H1 (cell line): Measurements from ENCODE around the gene NCKAP1. TPM values are rescaled to one million over a fixed set of nuclear protein-coding genes. Genes with fewer than 3 reads are reported as not detected.

ENCODE experiments used
- CTCF ChIA-PET: fragments of 300-600 bp; sonication (Branson Sonifier 250); formaldehyde crosslinking; loops from one replicate; lab custom pipeline; 2021; ENCODE audit not compliant: partially characterized antibody; lab: Charles Lee
- POLR2A ChIA-PET: fragments of 300-600 bp; sonication (Branson Sonifier 250); formaldehyde crosslinking; loops from one replicate; lab custom pipeline; 2021; ENCODE audit warnings: inconsistent platforms; ENCODE audit not compliant: partially characterized antibody; lab: Charles Lee
- DNase-seq, 2 experiments: peaks; one replicate each; pipeline versions ENCODE4 v3.0.0 to v3.0.0-alpha.2; 2010 to 2022; ENCODE audit warnings: low spot score in 2 of 2, low read depth in 1 of 2, mixed read lengths in 1 of 2
- FAIRE-seq: peaks from 2 replicates; lab custom pipeline; 2011; peaks lifted over from hg19 to GRCh38; lab: Jason Lieb, UNC
- H2AFZ ChIP-seq: 2 replicates; pipeline ENCODE4 v1.8.1; 2012; ENCODE audit warnings: low read length, inconsistent platforms
- H2AK5ac ChIP-seq: 2 replicates; pipeline ENCODE4 v1.6.1; 2013; ENCODE audit warnings: low read depth, low read length
- H2BK120ac ChIP-seq: replicated peaks from 2 replicates; pipeline ENCODE3; 2013; ENCODE audit warnings: low read depth, low read length, inconsistent platforms
- H2BK12ac ChIP-seq: 2 replicates; pipeline ENCODE4 v1.6.1; 2013; ENCODE audit warnings: low read depth, low read length
- H2BK15ac ChIP-seq: 2 replicates; pipeline ENCODE4 v1.6.1; 2013; ENCODE audit warnings: low read length
- H2BK20ac ChIP-seq: 2 replicates; pipeline ENCODE4 v1.6.1; 2013; ENCODE audit warnings: low read length
- H2BK5ac ChIP-seq: 2 replicates; pipeline ENCODE4 v1.6.1; 2013; ENCODE audit warnings: low read depth, low read length
- H3K14ac ChIP-seq: 2 replicates; pipeline ENCODE4 v1.6.1; 2013; ENCODE audit warnings: inconsistent platforms; ENCODE audit not compliant: insufficient read length
- H3K18ac ChIP-seq: 2 replicates; pipeline ENCODE4 v1.6.1; 2013; ENCODE audit warnings: low read length; ENCODE audit errors: extremely low read depth
- H3K23ac ChIP-seq: 2 replicates; pipeline ENCODE4 v1.6.1; 2013; ENCODE audit warnings: inconsistent platforms; ENCODE audit not compliant: insufficient read length
- H3K23me2 ChIP-seq: 2 replicates; pipeline ENCODE4 v1.6.1; 2013; ENCODE audit warnings: low read depth, low read length
- H3K27ac ChIP-seq: 2 replicates; pipeline ENCODE4 v1.6.1; 2011; ENCODE audit warnings: low read depth, low read length, inconsistent platforms
- H3K27me3 ChIP-seq, 4 experiments: replicated peaks in 1 of 4; 1 replicate in 1 of 4; 2 replicates in 3 of 4; pipeline versions ENCODE4 v1.6.1 to v1.8.1; 2011 to 2013; ENCODE audit warnings: low read length in 3 of 4, mild to moderate bottlenecking in 3 of 4, inconsistent platforms in 2 of 4, mixed read lengths in 2 of 4, moderate library complexity in 1 of 4; ENCODE audit not compliant: control insufficient read depth in 3 of 4, insufficient read depth in 3 of 4; ENCODE audit errors: extremely low read depth in 1 of 4
- H3K36me3 ChIP-seq, 4 experiments: 2 replicates each; pipeline versions ENCODE4 v1.6.1 to v1.8.1; 2011 to 2013; ENCODE audit warnings: mild to moderate bottlenecking in 4 of 4, low read length in 3 of 4, moderate library complexity in 2 of 4, control low read depth in 1 of 4, inconsistent platforms in 1 of 4; ENCODE audit not compliant: insufficient read depth in 4 of 4, control insufficient read depth in 2 of 4
- H3K4ac ChIP-seq: replicated peaks from 2 replicates; pipeline ENCODE3; 2013; ENCODE audit warnings: low read length, low read depth, mixed read lengths, inconsistent platforms; ENCODE audit not compliant: insufficient read length
- H3K4me1 ChIP-seq, 4 experiments: replicated peaks in 1 of 4; 1 replicate in 1 of 4; 2 replicates in 3 of 4; pipeline versions ENCODE4 v1.6.1 to v1.8.1; 2011 to 2013; ENCODE audit warnings: low read length in 3 of 4, inconsistent platforms in 2 of 4, mixed read lengths in 1 of 4; ENCODE audit not compliant: insufficient read depth in 4 of 4, control insufficient read depth in 3 of 4
- H3K4me2 ChIP-seq, 2 experiments: 2 replicates each; pipeline versions ENCODE4 v1.6.1 to v1.8.1; 2011 to 2013; ENCODE audit warnings: low read depth in 2 of 2, low read length in 2 of 2, control low read depth in 1 of 2, inconsistent platforms in 1 of 2, mild to moderate bottlenecking in 1 of 2; ENCODE audit not compliant: insufficient read depth in 1 of 2
- H3K4me3 ChIP-seq, 4 experiments: fragments of 200-600, 300-600 bp in 1 of 4; sonication (generic), shearing (Covaris generic), sonication (Bioruptor Twin) in 1 of 4; 2 replicates each; pipeline versions ENCODE4 v1.5.1 to v1.8.1; 2011 to 2016; ENCODE audit warnings: low read length in 4 of 4, low read depth in 3 of 4, control low read depth in 2 of 4, inconsistent platforms in 2 of 4, mild to moderate bottlenecking in 2 of 4, mixed read lengths in 1 of 4, moderate library complexity in 1 of 4; ENCODE audit not compliant: insufficient read depth in 2 of 4; ENCODE audit errors: extremely low read depth in 1 of 4
- H3K56ac ChIP-seq: replicated peaks from 2 replicates; pipeline ENCODE3; 2013; ENCODE audit warnings: low read depth, mild to moderate bottlenecking, mixed read lengths, low read length, inconsistent platforms; ENCODE audit not compliant: insufficient read length
- H3K79me1 ChIP-seq: 2 replicates; pipeline ENCODE4 v1.6.1; 2013; ENCODE audit warnings: low read depth, low read length, control low read depth
- H3K79me2 ChIP-seq, 2 experiments: 2 replicates each; pipeline versions ENCODE4 v1.6.1 to v1.8.1; 2012 to 2013; ENCODE audit warnings: low read length in 2 of 2, mild to moderate bottlenecking in 2 of 2, inconsistent platforms in 1 of 2; ENCODE audit not compliant: insufficient read depth in 2 of 2, control insufficient read depth in 1 of 2
- H3K9ac ChIP-seq, 4 experiments: replicated peaks in 1 of 4; 1 replicate in 1 of 4; 2 replicates in 3 of 4; pipeline versions ENCODE4 v1.6.1 to v1.8.1; 2011 to 2013; ENCODE audit warnings: low read depth in 3 of 4, low read length in 3 of 4, control low read depth in 2 of 4, mild to moderate bottlenecking in 2 of 4, moderate library complexity in 2 of 4, inconsistent platforms in 1 of 4; ENCODE audit errors: extremely low read depth in 1 of 4
- H3K9me3 ChIP-seq, 2 experiments: 2 replicates each; pipeline versions ENCODE4 v1.6.1 to v1.8.1; 2012 to 2013; ENCODE audit warnings: mild to moderate bottlenecking in 2 of 2, moderate library complexity in 2 of 2, control low read depth in 1 of 2, inconsistent platforms in 1 of 2, low read depth in 1 of 2, low read length in 1 of 2, mixed read lengths in 1 of 2; ENCODE audit not compliant: insufficient read depth in 2 of 2
- H4K20me1 ChIP-seq, 2 experiments: replicated peaks in 1 of 2; 2 replicates each; pipeline versions ENCODE3 to v1.8.1; 2011 to 2013; ENCODE audit warnings: inconsistent platforms in 2 of 2, low read length in 2 of 2, mild to moderate bottlenecking in 1 of 2; ENCODE audit not compliant: insufficient read depth in 2 of 2, control insufficient read depth in 1 of 2
- H4K5ac ChIP-seq: 2 replicates; pipeline ENCODE4 v1.6.1; 2013; ENCODE audit warnings: low read length, low read depth, mixed read lengths, inconsistent platforms; ENCODE audit not compliant: insufficient read length
- H4K8ac ChIP-seq: 2 replicates; pipeline ENCODE4 v1.8.0; 2013; ENCODE audit warnings: mild to moderate bottlenecking, moderate library complexity, low read length, inconsistent platforms; ENCODE audit not compliant: insufficient read depth; ENCODE audit errors: extremely low read depth
- H4K91ac ChIP-seq: replicated peaks from 2 replicates; pipeline ENCODE3; 2013; ENCODE audit warnings: low read length, mixed read lengths, inconsistent platforms; ENCODE audit not compliant: insufficient read length
- BCL11A ChIP-seq, 2 experiments: IDR thresholded peaks; one replicate each; pipeline ENCODE4 v1.6.1; 2011; ENCODE audit warnings: low read depth in 2 of 2, low read length in 2 of 2, mild to moderate bottlenecking in 2 of 2
- BRCA1 ChIP-seq: IDR thresholded peaks from 2 replicates; pipeline ENCODE4 v1.6.1; 2012; ENCODE audit warnings: low read depth, low read length, improper control_type of control experiment
- CEBPB ChIP-seq: IDR thresholded peaks from 2 replicates; pipeline ENCODE4 v1.6.1; 2012; ENCODE audit warnings: low read depth, low read length
- CTCF ChIP-seq, 3 experiments: IDR thresholded peaks; 1 replicate in 2 of 3; 2 replicates in 1 of 3; pipeline versions ENCODE4 v1.5.1 to v1.6.1; 2011; ENCODE audit warnings: low read length in 3 of 3, mild to moderate bottlenecking in 3 of 3, inconsistent platforms in 2 of 3, low read depth in 1 of 3, moderate library complexity in 1 of 3; ENCODE audit not compliant: insufficient read depth in 1 of 3; ENCODE audit errors: control extremely low read depth in 1 of 3
- EGR1 ChIP-seq: IDR thresholded peaks from 2 replicates; pipeline ENCODE4 v1.6.1; 2011; ENCODE audit warnings: low read depth, low read length, borderline replicate concordance
- HDAC2 ChIP-seq, 2 experiments: fragments of 300-600 bp in 1 of 2; sonication (generic) in 1 of 2; IDR thresholded peaks; 2 replicates each; pipeline ENCODE4 v1.6.1; 2011 to 2012; ENCODE audit warnings: low read depth in 2 of 2, low read length in 2 of 2, mild to moderate bottlenecking in 2 of 2, moderate library complexity in 2 of 2, borderline replicate concordance in 1 of 2, inconsistent platforms in 1 of 2
- POU5F1 ChIP-seq: IDR thresholded peaks from 2 replicates; pipeline ENCODE4 v1.6.1; 2011; ENCODE audit warnings: low read depth, mild to moderate bottlenecking, low read length, moderate library complexity
- SAP30 ChIP-seq: fragments of 300-600 bp; sonication (generic); IDR thresholded peaks from 2 replicates; pipeline ENCODE4 v1.7.1; 2012; ENCODE audit warnings: low read length, moderate library complexity, mild to moderate bottlenecking, inconsistent platforms; ENCODE audit not compliant: insufficient read depth, insufficient replicate concordance
- polyA plus RNA-seq, 7 experiments: library from polyadenylated mRNA; depleted of rRNA in 3 of 7; stranded (reverse) in 5 of 7; unstranded in 2 of 7; fragments of >200 nt in 5 of 7; fragments of 200-250 nt in 2 of 7; gene quantifications; 1 replicate in 5 of 7; 2 replicates in 1 of 7; 4 replicates in 1 of 7; pipeline versions ENCODE4 v1.2.1 to v1.2.3, GENCODE V29; 2011 to 2013; ENCODE audit warnings: missing spikeins in 2 of 7, mixed read lengths in 2 of 7
- total RNA-seq: library from RNA; stranded (reverse); fragmentation: NEBNext Ultra II Directional; extraction: Animal tissue kit (Norgen Biotek cat#: 25700); gene quantifications from 2 replicates; pipeline ENCODE4 v1.2.1, GENCODE V29; 2021
- TF ChIP-seq, protein P1 (sequence below): IDR thresholded peaks from 2 replicates; pipeline ENCODE4 v1.6.1; 2011; ENCODE audit warnings: low read depth, mild to moderate bottlenecking, low read length; ENCODE audit not compliant: insufficient read depth

Gene NCKAP1
- total and polyA plus RNA-seq, 2 of the 8 experiments (the other 6 are each of a cell fraction or from before 2014, with no cell fraction given), result 90.8 to 173 TPM

DNA sequence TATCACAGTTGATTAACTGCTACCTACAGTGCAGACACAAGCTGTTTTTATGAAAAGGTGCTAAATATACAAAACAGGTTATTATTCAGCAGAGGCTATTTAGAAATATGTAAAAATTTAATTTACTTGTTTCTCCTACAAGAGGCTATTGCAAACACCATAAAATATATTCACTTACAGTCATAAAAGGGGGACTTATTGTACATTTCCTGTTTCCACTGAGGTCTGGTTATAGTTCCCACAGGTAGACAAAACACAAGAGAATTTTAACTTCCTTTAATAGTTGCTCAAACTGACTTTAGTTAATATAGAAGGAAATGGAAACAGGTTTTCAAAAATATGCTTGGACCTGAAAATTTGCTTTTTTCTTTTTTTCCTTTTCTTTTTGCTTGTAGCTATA lies 131.8 kb downstream of the NCKAP1 start:
- Histone ChIP-seq H4K8ac (no peak overlapping the region), H3K36me3 (peaks cover 0 to 3% (median 0%) of the 10 kb centered on the region in 4 experiments; a peak in 2 of 8 replicates), H4K5ac (no peak overlapping the region), H3K23ac (no peak overlapping the region), H3K79me1 (no peaks in the 10 kb centered on the region), H3K14ac (no peak overlapping the region), H3K79me2 (no peaks in the 10 kb centered on the region), H4K91ac (no peak overlapping the region), H3K9me3 (no peaks in the 10 kb centered on the region), H3K56ac (no peak overlapping the region), H2AFZ (no peak overlapping the region), H3K23me2 (no peaks in the 10 kb centered on the region), H2BK12ac (no peak overlapping the region), H3K9ac (no peak overlapping the region), H4K20me1 (no peaks in the 10 kb centered on the region), H3K27me3 (no peaks in the 10 kb centered on the region), H2BK5ac (no peak overlapping the region), H3K4me2 (no peak overlapping the region), H3K18ac (no peak overlapping the region), H3K4ac (no peak overlapping the region), H2BK15ac (no peak overlapping the region), H2AK5ac (no peak overlapping the region), H2BK20ac (no peak overlapping the region), H3K4me3 (no peak overlapping the region), H3K4me1 (peaks cover 0 to 2% (median 0%) of the 10 kb centered on the region in 4 experiments; a peak in 3 of 7 replicates), H2BK120ac (no peak overlapping the region), H3K27ac (no peak overlapping the region)
- no peak for FAIRE-seq
- ChIA-PET CTCF (interaction anchor here (1.2 to 1.9 kb wide), 6 partner anchors 36 to 143 kb away, joined by 3 to 6 read pairs (median 4); no protein-coding TSS in a partner anchor), POLR2A (no interaction called here)
- TF ChIP-seq SAP30, result no peak
- TF ChIP-seq, protein P1, sequence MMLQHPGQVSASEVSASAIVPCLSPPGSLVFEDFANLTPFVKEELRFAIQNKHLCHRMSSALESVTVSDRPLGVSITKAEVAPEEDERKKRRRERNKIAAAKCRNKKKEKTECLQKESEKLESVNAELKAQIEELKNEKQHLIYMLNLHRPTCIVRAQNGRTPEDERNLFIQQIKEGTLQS, result no peak
- no peak for TF ChIP-seq EGR1
- no peak for TF ChIP-seq BCL11A (IDR thresholded peaks at IDR 0.05; ENCODE audit: low read depth in 2 of 2, low read length in 2 of 2)
- TF ChIP-seq HDAC2 (IDR thresholded peaks at IDR 0.05; ENCODE audit: borderline replicate concordance in 1 of 2, low read depth in 2 of 2, low read length in 2 of 2), result no peak
- TF ChIP-seq POU5F1, result no peak
- no peak for TF ChIP-seq CEBPB
- TF ChIP-seq CTCF (IDR thresholded peaks at IDR 0.05; ENCODE audit: control extremely low read depth in 1 of 3, insufficient read depth in 1 of 3, low read depth in 1 of 3, low read length in 3 of 3), result no peak
- TF ChIP-seq BRCA1, result no peak
- no peak for DNase-seq
